CD4-positive, alpha-beta memory T cell (primary cell): Measurements from ENCODE around the gene CD28. TPM values are rescaled to one million over a fixed set of nuclear protein-coding genes. Genes with fewer than 3 reads are reported as not detected.

Experiments
- CTCF ChIA-PET: fragments of 350-600 bp; sonication (Branson Sonifier 250); formaldehyde crosslinking; loops from one replicate; lab custom pipeline; 2021; ENCODE audit warnings: inconsistent platforms; ENCODE audit not compliant: partially characterized antibody; lab: Charles Lee
- POLR2A ChIA-PET: fragments of 350-600 bp; sonication (Branson Sonifier 250); formaldehyde crosslinking; loops from one replicate; lab custom pipeline; 2021; ENCODE audit not compliant: partially characterized antibody; lab: Charles Lee
- DNase-seq, 5 donors: peaks; one replicate each; pipeline versions ENCODE4 v3.0.0 to v3.0.0-alpha.2; 2020 to 2022; ENCODE audit warnings: mixed read lengths in 1 of 5
- H3K27ac ChIP-seq: one replicate; pipeline ENCODE4 v1.7.0; 2013; ENCODE audit warnings: low read depth, low read length
- H3K27me3 ChIP-seq: 2 replicates; pipeline ENCODE4 v1.7.0; 2013; ENCODE audit warnings: mild to moderate bottlenecking, low read length, moderate library complexity; ENCODE audit not compliant: insufficient read depth
- H3K36me3 ChIP-seq: 2 replicates; pipeline ENCODE4 v1.7.0; 2013; ENCODE audit warnings: mild to moderate bottlenecking, low read length, moderate library complexity; ENCODE audit not compliant: insufficient read depth
- H3K4me1 ChIP-seq: 2 replicates; pipeline ENCODE4 v1.7.0; 2013; ENCODE audit warnings: mild to moderate bottlenecking, low read length, moderate library complexity; ENCODE audit not compliant: insufficient read depth
- H3K4me3 ChIP-seq, 2 donors: one replicate each; pipeline ENCODE4 v1.7.0; 2013; ENCODE audit warnings: low read length in 2 of 2, mild to moderate bottlenecking in 1 of 2
- H3K9me3 ChIP-seq, 2 donors: one replicate each; pipeline ENCODE4 v1.7.0; 2013; ENCODE audit warnings: low read length in 2 of 2, control low read depth in 1 of 2; ENCODE audit not compliant: control insufficient read depth in 1 of 2
- H3K27ac Mint-ChIP-seq, 7 donors: one replicate each; pipeline ENCODE4 v1.8.0; 2020 to 2021; ENCODE audit warnings: mixed read lengths in 7 of 7, mild to moderate bottlenecking in 6 of 7, inconsistent platforms in 3 of 7, moderate library complexity in 3 of 7
- H3K27me3 Mint-ChIP-seq, 2 donors: one replicate each; pipeline ENCODE4 v1.8.0; 2020 to 2021; ENCODE audit warnings: mixed read lengths in 2 of 2
- H3K36me3 Mint-ChIP-seq, 2 donors: one replicate each; pipeline ENCODE4 v1.8.0; 2020 to 2021; ENCODE audit warnings: mixed read lengths in 2 of 2, inconsistent platforms in 1 of 2, mild to moderate bottlenecking in 1 of 2
- H3K4me1 Mint-ChIP-seq, 4 donors: one replicate each; pipeline ENCODE4 v1.8.0; 2020 to 2021; ENCODE audit warnings: mixed read lengths in 4 of 4, mild to moderate bottlenecking in 1 of 4
- H3K4me3 Mint-ChIP-seq, 8 donors: one replicate each; pipeline ENCODE4 v1.8.0; 2020 to 2021; ENCODE audit warnings: mixed read lengths in 8 of 8, mild to moderate bottlenecking in 7 of 8, moderate library complexity in 6 of 8, inconsistent platforms in 3 of 8
- H3K9me3 Mint-ChIP-seq, 8 donors: one replicate each; pipeline ENCODE4 v1.8.0; 2020 to 2021; ENCODE audit warnings: mixed read lengths in 8 of 8, mild to moderate bottlenecking in 5 of 8, inconsistent platforms in 3 of 8, moderate library complexity in 1 of 8
- intact Hi-C: fragments of 100-400 bp; cut with micrococcal nuclease; formaldehyde crosslinking; loops from one replicate; pipeline ENCODE4 v1.15.1; 2023
- polyA plus RNA-seq, 2 donors: library from polyadenylated mRNA; unstranded; fragments of 300-500 nt; fragmentation: Illumina TruSeq; gene quantifications; one replicate each; pipeline ENCODE4 v1.2.3, GENCODE V29; 2021
- total RNA-seq, 2 experiments: library from RNA; stranded (reverse); gene quantifications; one replicate each; pipeline ENCODE4 v1.2.3, GENCODE V29; 2021

The CD28 gene
- total and polyA plus RNA-seq, 4 experiments from 2014 or later, result 80.0 to 222 (median 167) TPM

GRCh38 chr2:203758841-203759689 is 52.6 kb downstream of the CD28 start:
- ChIA-PET CTCF (interaction anchor here (2.3 kb wide), 1 partner anchor 10 kb away, joined by 9 read pairs; no protein-coding TSS in a partner anchor), POLR2A (interaction anchor here (1.4 to 1.5 kb wide), 2 partner anchors 11 to 39 kb away, joined by 3 to 6 read pairs; no protein-coding TSS in a partner anchor)
- H3K4me1 ChIP-seq, result peaks cover 40% of the 10 kb centered on the region
- Mint-ChIP-seq H3K27ac (peak overlapping the region in 1 of 7 donors; percentile 72), H3K27me3 (no peaks in the 10 kb centered on the region), H3K4me3 (peak overlapping the region in 2 of 8 donors; percentile 17 to 27), H3K9me3 (peaks cover 3 to 31% (median 28%) of the 10 kb centered on the region in 8 donors), H3K4me1 (peaks cover 30 to 67% (median 59%) of the 10 kb centered on the region in 4 donors), H3K36me3 (peaks cover 72 to 84% of the 10 kb centered on the region in 2 donors)
- no peak for DNase-seq
- intact Hi-C loops, result no loop called here
- peaks cover 0 to 7% of the 10 kb centered on the region in 2 donors for H3K9me3 ChIP-seq
- H3K27me3 ChIP-seq, result no peaks in the 10 kb centered on the region
- H3K27ac ChIP-seq, result no peak overlapping the region
- H3K36me3 ChIP-seq, result no peaks in the 10 kb centered on the region
- no peak overlapping the region for H3K4me3 ChIP-seq

GRCh38 chr2:203759690-203760365 is 53.4 kb downstream of the CD28 start:
- peaks cover 0 to 7% of the 10 kb centered on the region in 2 donors for H3K9me3 ChIP-seq
- Mint-ChIP-seq H3K27ac (peak overlapping the region in 2 of 7 donors; percentile 72 to 77), H3K36me3 (peaks cover 68 to 81% of the 10 kb centered on the region in 2 donors), H3K27me3 (no peaks in the 10 kb centered on the region), H3K9me3 (peaks cover 3 to 30% (median 27%) of the 10 kb centered on the region in 8 donors), H3K4me3 (peak overlapping the region in 1 of 8 donors; percentile 45), H3K4me1 (peaks cover 38 to 73% (median 62%) of the 10 kb centered on the region in 4 donors)
- no peak overlapping the region for H3K27ac ChIP-seq
- no peaks in the 10 kb centered on the region for H3K36me3 ChIP-seq
- DNase-seq, result no peak
- CTCF ChIA-PET, result interaction anchor here (2.3 kb wide), 1 partner anchor 11 kb away, joined by 9 read pairs; no protein-coding TSS in a partner anchor
- POLR2A ChIA-PET, result interaction anchor here (1.4 to 2.6 kb wide), 3 partner anchors 11 to 40 kb away, joined by 3 to 9 read pairs (median 6); no protein-coding TSS in a partner anchor
- peaks cover 47% of the 10 kb centered on the region for H3K4me1 ChIP-seq
- no peaks in the 10 kb centered on the region for H3K27me3 ChIP-seq
- H3K4me3 ChIP-seq, result no peak overlapping the region
- intact Hi-C loops, result no loop called here

- H3K4me3 Mint-ChIP-seq, result no peak overlapping the region
- POLR2A ChIA-PET, result interaction anchor here (0.5 to 2.6 kb wide), 5 partner anchors 11 to 65 kb away, joined by 3 to 9 read pairs (median 4); no protein-coding TSS in a partner anchor
- Histone ChIP-seq H3K9me3 (peaks cover 0 to 6% of the 10 kb centered on the region in 2 donors), H3K36me3 (no peaks in the 10 kb centered on the region), H3K27ac (no peak overlapping the region), H3K4me1 (peaks cover 60% of the 10 kb centered on the region), H3K27me3 (no peaks in the 10 kb centered on the region), H3K4me3 (no peak overlapping the region)
- H3K27ac Mint-ChIP-seq, result peak overlapping the region in 4 of 7 donors; percentile 7 to 79 (median 39)
- CTCF ChIA-PET, result interaction anchor here (1.5 to 1.9 kb wide), 2 partner anchors 11 to 21 kb away, joined by 3 to 4 read pairs; no protein-coding TSS in a partner anchor
- H3K4me1 Mint-ChIP-seq, result peaks cover 47 to 79% (median 69%) of the 10 kb centered on the region in 4 donors
- DNase-seq, result no peak
- H3K9me3 Mint-ChIP-seq, result peaks cover 3 to 19% (median 16%) of the 10 kb centered on the region in 8 donors
- H3K27me3 Mint-ChIP-seq, result no peaks in the 10 kb centered on the region
- intact Hi-C loops, result no loop called here
- peaks cover 66 to 78% of the 10 kb centered on the region in 2 donors for H3K36me3 Mint-ChIP-seq
Measured at GRCh38 chr2:203761121-203761520, 54.7 kb downstream of the CD28 start.

- H3K4me1 Mint-ChIP-seq, result peaks cover 50 to 85% (median 70%) of the 10 kb centered on the region in 4 donors
- no peak overlapping the region for H3K27ac ChIP-seq
- no peak overlapping the region for H3K4me3 ChIP-seq
Measured at GRCh38 chr2:203763241-203763937, 57.0 kb downstream of the CD28 start.

GRCh38 chr2:203763938-203764664 is 57.7 kb downstream of the CD28 start:
- intact Hi-C loops, result loop anchor here (2.0 kb wide), 2 partner anchors 15 to 23 kb away; no protein-coding TSS in a partner anchor

More at GRCh38 chr2:203763241-203763937, 57.0 kb downstream of the CD28 start:
- DNase-seq, result no peak
- H3K36me3 Mint-ChIP-seq, result peaks cover 63 to 75% of the 10 kb centered on the region in 2 donors
- CTCF ChIA-PET, result interaction anchor here (0.6 to 2.6 kb wide), 8 partner anchors 10 to 279 kb away, joined by 3 to 16 read pairs (median 3); no protein-coding TSS in a partner anchor
- intact Hi-C loops, result loop anchor here (2.0 kb wide), 2 partner anchors 15 to 23 kb away; no protein-coding TSS in a partner anchor
- peak overlapping the region; percentile 44 to 87 (median 80) for H3K27ac Mint-ChIP-seq
- no peaks in the 10 kb centered on the region for H3K9me3 ChIP-seq
- POLR2A ChIA-PET, result interaction anchor here (0.6 to 6.4 kb wide), 11 partner anchors 14 to 56 kb away, joined by 3 to 27 read pairs (median 4); no protein-coding TSS in a partner anchor
- no peaks in the 10 kb centered on the region for H3K27me3 ChIP-seq
- no peaks in the 10 kb centered on the region for H3K36me3 ChIP-seq
- peaks cover 68% of the 10 kb centered on the region for H3K4me1 ChIP-seq
- H3K9me3 Mint-ChIP-seq, result peaks cover 0 to 5% (median 0%) of the 10 kb centered on the region in 8 donors
- no peaks in the 10 kb centered on the region for H3K27me3 Mint-ChIP-seq
- peak overlapping the region in 7 of 8 donors; percentile 41 to 59 (median 45) for H3K4me3 Mint-ChIP-seq

More at GRCh38 chr2:203763938-203764664, 57.7 kb downstream of the CD28 start:
- Mint-ChIP-seq H3K27me3 (no peaks in the 10 kb centered on the region), H3K4me1 (peaks cover 50 to 78% (median 66%) of the 10 kb centered on the region in 4 donors), H3K36me3 (peaks cover 58 to 69% of the 10 kb centered on the region in 2 donors), H3K27ac (peak overlapping the region; percentile 61 to 87 (median 80)), H3K4me3 (peak overlapping the region in 7 of 8 donors; percentile 4 to 59 (median 44)), H3K9me3 (peaks cover 0 to 5% (median 0%) of the 10 kb centered on the region in 8 donors)
- ChIA-PET CTCF (interaction anchor here (0.6 to 2.6 kb wide), 9 partner anchors 11 to 279 kb away, joined by 3 to 16 read pairs (median 3); no protein-coding TSS in a partner anchor), POLR2A (interaction anchor here (0.6 to 6.4 kb wide), 10 partner anchors 15 to 57 kb away, joined by 3 to 27 read pairs (median 4); no protein-coding TSS in a partner anchor)
- Histone ChIP-seq H3K27ac (no peak overlapping the region), H3K4me3 (no peak overlapping the region), H3K4me1 (peaks cover 68% of the 10 kb centered on the region), H3K27me3 (no peaks in the 10 kb centered on the region), H3K9me3 (no peaks in the 10 kb centered on the region), H3K36me3 (no peaks in the 10 kb centered on the region)
- DNase-seq, result peak in 1 of 5 donors; percentile 15
